GM21423 (cell line): ENCODE measurements around the gene BAHCC1.
"Not testable (repeated sequence)": the region's sequence is repeated elsewhere in the genome, so short reads cannot be mapped to it uniquely, and the experiment has no call there.

ENCODE experiments used
- ATAC-seq: cut with Tn5 transposase; IDR thresholded peaks from one replicate; pipeline ENCODE4 v1.9.1; 2021; ENCODE audit warnings: mild to moderate bottlenecking, moderate library complexity; ENCODE audit not compliant: unreplicated experiment

Gene BAHCC1

GRCh38 chr17:81411305-81411704 is 16.0 kb downstream of the BAHCC1 start:
- ATAC-seq: no peak

- ATAC-seq: no peak
Observed at GRCh38 chr17:81412490-81413093, 17.3 kb downstream of the BAHCC1 start.

GRCh38 chr17:81413497-81414135 is 18.4 kb downstream of the BAHCC1 start:
- ATAC-seq: no peak

GRCh38 chr17:81414756-81415516 is 19.7 kb downstream of the BAHCC1 start:
- no peak for ATAC-seq

- no peak for ATAC-seq
Observed at GRCh38 chr17:81415681-81416080, 20.4 kb downstream of the BAHCC1 start.

- no peak for ATAC-seq
Observed at GRCh38 chr17:81416612-81417011, 21.4 kb downstream of the BAHCC1 start.

- ATAC-seq: no peak
Observed at GRCh38 chr17:81417049-81417878, 22.0 kb downstream of the BAHCC1 start.

- no peak for ATAC-seq
Observed at GRCh38 chr17:81417879-81418709, 22.8 kb downstream of the BAHCC1 start.

GRCh38 chr17:81418710-81419318 is 23.6 kb downstream of the BAHCC1 start:
- no peak for ATAC-seq

GRCh38 chr17:81419319-81419885 is 24.1 kb downstream of the BAHCC1 start:
- ATAC-seq: no peak

- no peak for ATAC-seq
Observed at GRCh38 chr17:81419886-81420768, 24.9 kb downstream of the BAHCC1 start.

GRCh38 chr17:81420769-81421462 is 25.7 kb downstream of the BAHCC1 start:
- ATAC-seq: no peak

- ATAC-seq: no peak
Observed at GRCh38 chr17:81422776-81423697, 27.8 kb downstream of the BAHCC1 start.

GRCh38 chr17:81423698-81424071 is 28.4 kb downstream of the BAHCC1 start:
- no peak for ATAC-seq

GRCh38 chr17:81424151-81425017 is 29.1 kb downstream of the BAHCC1 start:
- ATAC-seq: no peak

- not testable (repeated sequence) for ATAC-seq
Observed at GRCh38 chr17:81425041-81425440, 29.8 kb downstream of the BAHCC1 start.
